ENCODE measurements around the gene LRFN2.

- no peak for TF ChIP-seq POLR2AphosphoS5 (IDR thresholded peaks at IDR 0.05; ENCODE audit: low read depth, low read length)
- TF ChIP-seq POLR2A (IDR thresholded peaks at IDR 0.05; ENCODE audit: control extremely low read depth in 1 of 2, low read depth in 2 of 2, low read length in 2 of 2): no peak
- no peak for TF ChIP-seq EP300 (IDR thresholded peaks at IDR 0.05; ENCODE audit: borderline replicate concordance in 1 of 2, low read depth in 2 of 2, low read length in 2 of 2)
- no peak for TF ChIP-seq EZH2 (IDR thresholded peaks at IDR 0.05; ENCODE audit: low read depth, low read length, severe bottlenecking)
- no peak for TF ChIP-seq NRF1 (IDR thresholded peaks at IDR 0.05; ENCODE audit: low read depth, low read length)
- no peak for TF ChIP-seq CTCF (IDR thresholded peaks at IDR 0.05; ENCODE audit: control extremely low read depth in 1 of 3, insufficient read depth in 1 of 3, low read depth in 1 of 3, low read length in 3 of 3)
- no peak for TF ChIP-seq MAX (IDR thresholded peaks at IDR 0.05)
- no peak for TF ChIP-seq RAD21 (IDR thresholded peaks at IDR 0.05 in 1 of 2, conservative IDR thresholded peaks at IDR 0.05 in 1 of 2; ENCODE audit: low read depth in 2 of 2, low read length in 2 of 2)
- no peak for TF ChIP-seq YY1 (IDR thresholded peaks at IDR 0.05; ENCODE audit: low read depth, low read length)
Measured at GRCh38 chr6:40390144-40390800, 196.9 kb downstream of the LRFN2 start.

All from H1 (cell line).